ENCODE results near the gene PLD1.

The PLD1 gene

GRCh38 chr3:171811295-171811912, 1.1 kb upstream of the PLD1 start:
- TF ChIP-seq, protein P1, sequence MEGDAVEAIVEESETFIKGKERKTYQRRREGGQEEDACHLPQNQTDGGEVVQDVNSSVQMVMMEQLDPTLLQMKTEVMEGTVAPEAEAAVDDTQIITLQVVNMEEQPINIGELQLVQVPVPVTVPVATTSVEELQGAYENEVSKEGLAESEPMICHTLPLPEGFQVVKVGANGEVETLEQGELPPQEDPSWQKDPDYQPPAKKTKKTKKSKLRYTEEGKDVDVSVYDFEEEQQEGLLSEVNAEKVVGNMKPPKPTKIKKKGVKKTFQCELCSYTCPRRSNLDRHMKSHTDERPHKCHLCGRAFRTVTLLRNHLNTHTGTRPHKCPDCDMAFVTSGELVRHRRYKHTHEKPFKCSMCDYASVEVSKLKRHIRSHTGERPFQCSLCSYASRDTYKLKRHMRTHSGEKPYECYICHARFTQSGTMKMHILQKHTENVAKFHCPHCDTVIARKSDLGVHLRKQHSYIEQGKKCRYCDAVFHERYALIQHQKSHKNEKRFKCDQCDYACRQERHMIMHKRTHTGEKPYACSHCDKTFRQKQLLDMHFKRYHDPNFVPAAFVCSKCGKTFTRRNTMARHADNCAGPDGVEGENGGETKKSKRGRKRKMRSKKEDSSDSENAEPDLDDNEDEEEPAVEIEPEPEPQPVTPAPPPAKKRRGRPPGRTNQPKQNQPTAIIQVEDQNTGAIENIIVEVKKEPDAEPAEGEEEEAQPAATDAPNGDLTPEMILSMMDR (IDR thresholded peaks at IDR 0.05; ENCODE audit: low read depth, low read length, missing control alignments): no peak
- H3K4me3 ChIP-seq (replicated peaks; ENCODE audit: low read depth, low read length): 0 out of 2 replicates have a peak overlapping the region, but pooled peaks have one; percentile 55
- DNase-seq (ENCODE audit: extremely low read depth, low read depth): peak; percentile 75

GRCh38 chr3:171810629-171811294, 479 bp upstream of the PLD1 start:
- TF ChIP-seq, protein P1 (IDR thresholded peaks at IDR 0.05; ENCODE audit: low read depth, low read length, missing control alignments): no peak
- no peak for DNase-seq (ENCODE audit: extremely low read depth, low read depth)
- H3K4me3 ChIP-seq (replicated peaks; ENCODE audit: low read depth, low read length): peak overlapping the region; percentile 55

DNA sequence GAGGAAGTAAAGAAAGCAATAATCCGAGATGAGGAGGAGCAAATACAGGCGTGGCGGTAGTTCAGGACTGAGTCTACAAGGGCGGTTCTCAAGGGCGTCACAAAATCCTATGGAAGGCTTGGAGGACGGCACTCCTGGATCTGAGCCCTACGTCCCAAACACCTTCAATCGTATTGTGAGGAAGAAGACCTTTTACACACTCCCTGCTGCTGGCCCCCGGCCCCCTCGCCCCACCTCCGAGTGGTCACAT, 747 bp downstream of the PLD1 start:
- TF ChIP-seq, protein P1 (IDR thresholded peaks at IDR 0.05; ENCODE audit: low read depth, low read length, missing control alignments): no peak
- DNase-seq (ENCODE audit: extremely low read depth, low read depth): no peak
- H3K4me3 ChIP-seq (replicated peaks; ENCODE audit: low read depth, low read length): peak overlapping the region; percentile 55

DNA sequence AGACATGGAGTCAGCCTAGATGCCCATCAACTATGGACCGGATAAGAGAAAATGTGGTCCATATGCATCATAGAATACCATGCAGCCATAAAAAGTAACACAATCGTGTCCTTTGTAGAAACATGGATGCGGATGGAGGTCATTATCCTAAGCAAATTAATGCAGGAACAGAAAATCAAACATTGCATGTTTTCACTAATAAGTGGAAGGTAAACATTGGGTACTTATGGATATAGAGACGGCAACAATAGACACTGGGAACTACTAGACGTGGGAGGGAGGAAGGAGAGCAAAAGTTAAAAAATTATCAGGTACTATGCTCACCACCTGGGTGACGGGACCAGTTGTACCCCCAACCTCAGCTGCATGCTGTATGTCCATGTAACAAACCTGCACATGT, 2.5 kb downstream of the PLD1 start:
- TF ChIP-seq, protein P1 (IDR thresholded peaks at IDR 0.05; ENCODE audit: low read depth, low read length, missing control alignments): no peak
- no peak overlapping the region for H3K4me3 ChIP-seq (replicated peaks; ENCODE audit: low read depth, low read length)

GRCh38 chr3:171807129-171807675, 3.1 kb downstream of the PLD1 start:
- TF ChIP-seq, protein P1 (IDR thresholded peaks at IDR 0.05; ENCODE audit: low read depth, low read length, missing control alignments): no peak
- DNase-seq (ENCODE audit: extremely low read depth, low read depth): no peak
- no peak overlapping the region for H3K4me3 ChIP-seq (replicated peaks; ENCODE audit: low read depth, low read length)

More for the DNA sequence above, 2.5 kb downstream of the PLD1 start:
- DNase-seq (ENCODE audit: extremely low read depth, low read depth): no peak

GRCh38 chr3:171806200-171807128, 3.8 kb downstream of the PLD1 start:
- TF ChIP-seq, protein P1 (IDR thresholded peaks at IDR 0.05; ENCODE audit: low read depth, low read length, missing control alignments): no peak
- H3K4me3 ChIP-seq (replicated peaks; ENCODE audit: low read depth, low read length): no peak overlapping the region
- DNase-seq (ENCODE audit: extremely low read depth, low read depth): peak; percentile 84

Measured in HFF-Myc (cell line).